Panc1 (cell line): Measurements from ENCODE around the gene EMILIN3. TPM values are rescaled to one million over a fixed set of nuclear protein-coding genes. Genes with fewer than 3 reads are reported as not detected.

Source experiments
- ATAC-seq: fragments of 200-7000 bp; cut with Tn5 transposase; 2 replicates; pipeline ENCODE4 v1.9.1; 2020; ENCODE audit warnings: mild to moderate bottlenecking, moderate library complexity
- BruUV-seq: library from RNA; stranded (reverse); fragments of 400-500 nt; replicated peaks from 2 replicates; lab custom pipeline; 2021; lab: Mats Ljungman, UMichigan
- CTCF ChIA-PET: fragments of 300-600 bp; sonication (Branson Sonifier 250); formaldehyde crosslinking; loops from one replicate; lab custom pipeline; 2022; ENCODE audit warnings: antibody characterized with exemption; lab: Charles Lee
- POLR2A ChIA-PET: fragments of 300-600 bp; sonication (Branson Sonifier 250); formaldehyde crosslinking; loops from one replicate; lab custom pipeline; 2022; ENCODE audit warnings: antibody characterized with exemption; lab: Charles Lee
- DNase-seq: peaks from one replicate; pipeline ENCODE4 v3.0.0-alpha.2; 2010; ENCODE audit warnings: low read depth, low spot score
- H3K27ac ChIP-seq: 2 replicates; pipeline ENCODE4 v1.5.1; 2011; ENCODE audit warnings: mild to moderate bottlenecking, low read length, inconsistent platforms
- H3K27me3 ChIP-seq: fragments of 200-500 bp; sonication (Bioruptor generic); 2 replicates; pipeline ENCODE4 v1.6.0; 2014; ENCODE audit warnings: low read length, inconsistent platforms; ENCODE audit not compliant: control insufficient read depth, insufficient read depth
- H3K36me3 ChIP-seq: fragments of 200-500 bp; sonication (Bioruptor generic); 2 replicates; pipeline ENCODE4 v1.5.1; 2014; ENCODE audit warnings: inconsistent platforms, mild to moderate bottlenecking, low read length, moderate library complexity; ENCODE audit not compliant: control insufficient read depth, insufficient read depth
- H3K4me1 ChIP-seq: 2 replicates; pipeline ENCODE4 v1.5.1; 2011; ENCODE audit warnings: inconsistent platforms, mild to moderate bottlenecking, low read length, moderate library complexity; ENCODE audit not compliant: control insufficient read depth, insufficient read depth
- H3K4me3 ChIP-seq, 2 experiments: 2 replicates each; pipeline ENCODE4 v1.5.1; 2011 to 2012; ENCODE audit warnings: low read depth in 2 of 2, low read length in 2 of 2, mild to moderate bottlenecking in 2 of 2, inconsistent platforms in 1 of 2, moderate library complexity in 1 of 2
- H3K9me3 ChIP-seq: fragments of 200-500 bp; sonication (Bioruptor generic); 2 replicates; pipeline ENCODE4 v1.5.1; 2014; ENCODE audit warnings: low read depth, mild to moderate bottlenecking, inconsistent platforms, low read length, moderate library complexity; ENCODE audit not compliant: control insufficient read depth, insufficient read depth
- CTCF ChIP-seq: fragments of 450-650 bp; IDR thresholded peaks from 2 replicates; pipeline ENCODE4 v1.5.1; 2017; ENCODE audit warnings: mild to moderate bottlenecking
- POLR2AphosphoS5 ChIP-seq: IDR thresholded peaks from 2 replicates; pipeline ENCODE4 v1.6.1; 2012; ENCODE audit warnings: mild to moderate bottlenecking, low read depth, low read length, moderate library complexity
- REST ChIP-seq, 2 experiments: IDR thresholded peaks; 2 replicates each; pipeline ENCODE4 v1.6.1; 2011 to 2012; ENCODE audit warnings: low read depth in 2 of 2, control low read depth in 1 of 2, low read length in 1 of 2, mild to moderate bottlenecking in 1 of 2, moderate library complexity in 1 of 2; ENCODE audit not compliant: insufficient read depth in 1 of 2
- SIN3A ChIP-seq: IDR thresholded peaks from 2 replicates; pipeline ENCODE4 v1.6.1; 2012; ENCODE audit warnings: low read depth, mild to moderate bottlenecking, low read length, moderate library complexity, borderline replicate concordance; ENCODE audit not compliant: insufficient read depth
- TCF7L2 ChIP-seq: IDR thresholded peaks from 2 replicates; pipeline ENCODE4 v1.6.1; 2011; ENCODE audit warnings: mild to moderate bottlenecking, low read depth, low read length, inconsistent platforms
- in situ Hi-C: cut with HindIII; loops from 2 replicates; pipeline ENCODE4 v1.10.0; 2016; ENCODE audit warnings: low sequenced_read_pairs, low pct_unique_long_range_greater_than_20kb
- intact Hi-C: fragments of 100-400 bp; cut with micrococcal nuclease; formaldehyde crosslinking; loops from one replicate; pipeline ENCODE4 v1.10.0; 2022; ENCODE audit not compliant: unreplicated experiment
- total RNA-seq: library from RNA; stranded (reverse); gene quantifications from one replicate; pipeline ENCODE4 v1.2.1, GENCODE V29; 2021; ENCODE audit not compliant: unreplicated experiment

The EMILIN3 gene
- total RNA-seq, 1 experiment from 2014 or later: 0.54 TPM

- no peaks in the 10 kb centered on the region for H3K9me3 ChIP-seq
- in situ Hi-C loops: no loop called here
- H3K4me3 ChIP-seq: no peak overlapping the region
- ChIA-PET CTCF (interaction anchor here (0.5 kb wide), 1 partner anchor 8 kb away, joined by 3 read pairs; no protein-coding TSS in a partner anchor), POLR2A (no interaction called here)
- H3K27me3 ChIP-seq: no peaks in the 10 kb centered on the region
- DNase-seq (no peak), ATAC-seq (no peak)
- H3K4me1 ChIP-seq: peaks cover 7% of the 10 kb centered on the region
- H3K36me3 ChIP-seq: no peaks in the 10 kb centered on the region
- no TSS peak for BruUV-seq
- intact Hi-C loops: loop anchor here (5.0 kb wide), 1 partner anchor 345 kb away; no protein-coding TSS in a partner anchor
- TF ChIP-seq CTCF (no peak), POLR2AphosphoS5 (no peak), REST (IDR thresholded peaks at IDR 0.05; ENCODE audit: insufficient read depth in 1 of 2, low read depth in 2 of 2, low read length in 1 of 2) (no peak), TCF7L2 (no peak), SIN3A (no peak)
- no peak overlapping the region for H3K27ac ChIP-seq
Observed at GRCh38 chr20:41327178-41327577, 39.4 kb downstream of the EMILIN3 start.

GRCh38 chr20:41320976-41321375 lies 45.6 kb downstream of the EMILIN3 start:
- ChIA-PET POLR2A (no interaction called here), CTCF (no interaction called here)
- Histone ChIP-seq H3K4me1 (peaks cover 8% of the 10 kb centered on the region), H3K27me3 (no peaks in the 10 kb centered on the region), H3K4me3 (no peak overlapping the region), H3K9me3 (no peaks in the 10 kb centered on the region), H3K36me3 (no peaks in the 10 kb centered on the region), H3K27ac (no peak overlapping the region)
- no peak for TF ChIP-seq TCF7L2
- TF ChIP-seq CTCF: no peak
- TF ChIP-seq POLR2AphosphoS5: no peak
- TF ChIP-seq REST (IDR thresholded peaks at IDR 0.05; ENCODE audit: insufficient read depth in 1 of 2, low read depth in 2 of 2, low read length in 1 of 2): no peak
- TF ChIP-seq SIN3A: no peak
- in situ Hi-C loops: no loop called here
- ATAC-seq: no peak
- DNase-seq: no peak
- no TSS peak for BruUV-seq
- intact Hi-C loops: no loop called here
